Lower leg skin (tissue), 4 donors: ENCODE measurements around the gene THEM5. TPM values are rescaled to one million over a fixed set of nuclear protein-coding genes. Genes with fewer than 3 reads are reported as not detected.
"Not testable (repeated sequence)": the region's sequence is repeated elsewhere in the genome, so short reads cannot be mapped to it uniquely, and the experiment has no call there.

Source experiments
- DNase-seq, 2 donors: peaks; one replicate each; pipeline ENCODE4 v3.0.0-alpha.2; 2019; ENCODE audit warnings: low spot score in 2 of 2
- H3K4me3 ChIP-seq: fragments of 200-600 bp; sonication (generic); 2 replicates; pipeline ENCODE4 v1.5.1; 2017; ENCODE audit warnings: mild to moderate bottlenecking, low read depth; ENCODE audit not compliant: poor library complexity, severe bottlenecking
- POLR2A ChIP-seq, 2 donors: fragments of 450-650 bp; IDR thresholded peaks; one replicate each; pipeline ENCODE4 v1.6.1; 2016 to 2017; ENCODE audit warnings: antibody characterized with exemption in 2 of 2, mild to moderate bottlenecking in 1 of 2, moderate library complexity in 1 of 2
- WGBS, 2 donors: methylation state at CpG; one replicate each; pipeline ENCODE4 v1.1.5; 2018; 5-methylcytosine and 5-hydroxymethylcytosine counted together
- intact Hi-C: fragments of 100-400 bp; cut with DNase I; formaldehyde crosslinking; loops from one replicate; pipeline ENCODE4 v1.15.0; 2023; ENCODE audit warnings: low total_unique reads
- total RNA-seq, 4 donors: library from RNA; depleted of rRNA; stranded (reverse); fragments of >200 nt; gene quantifications; one replicate each; pipeline ENCODE4 v1.1.0, GENCODE V29; 2016
- TF ChIP-seq, protein P1 (sequence below), 3 donors: fragments of 450-650 bp; IDR thresholded peaks; one replicate each; pipeline ENCODE4 v1.5.1; 2016; ENCODE audit warnings: antibody characterized with exemption in 3 of 3, mild to moderate bottlenecking in 3 of 3, moderate library complexity in 2 of 3

The THEM5 gene
- total RNA-seq, 4 donors from 2014 or later, result 74.4 to 115 (median 88.3) TPM

DNA sequence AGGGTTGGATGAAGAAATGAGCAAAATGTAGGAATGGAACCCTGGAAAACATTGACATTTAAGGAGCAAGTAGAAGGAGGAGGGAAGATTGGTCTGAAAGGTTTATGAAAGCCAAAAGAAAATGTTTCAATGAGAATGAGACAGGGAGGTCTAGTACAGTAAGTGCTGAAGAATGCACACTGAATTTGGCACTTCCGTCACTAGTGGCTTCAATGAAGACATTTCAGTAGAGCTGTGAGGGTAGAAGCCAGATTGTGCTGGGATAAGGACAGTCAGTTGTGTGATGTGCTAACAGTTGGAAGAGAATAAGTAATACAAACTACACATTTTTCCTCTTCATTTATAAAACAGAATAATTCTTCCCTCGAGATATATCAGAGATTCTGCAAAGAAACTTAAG, 38.7 kb upstream of the THEM5 start:
- intact Hi-C loops, result no loop called here

DNA sequence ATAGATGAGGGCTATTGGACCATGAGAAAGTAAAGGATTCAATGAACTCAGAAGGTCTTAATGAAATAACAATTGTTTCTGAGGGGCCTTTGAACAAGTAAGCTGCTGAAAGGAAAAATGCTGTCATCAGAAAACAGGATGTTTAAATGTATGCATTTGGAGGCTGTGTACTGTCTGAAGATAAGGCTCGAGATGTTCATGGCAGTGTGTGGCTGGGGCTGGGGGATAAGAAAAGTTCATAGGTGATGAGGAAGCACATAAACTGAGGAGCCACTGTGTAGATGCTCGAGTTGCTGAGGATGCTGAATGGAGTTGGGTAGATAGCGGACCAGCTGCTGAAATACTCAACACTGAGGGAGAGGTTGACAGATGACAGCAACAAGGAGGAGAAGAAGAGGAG, 38.0 kb upstream of the THEM5 start:
- H3K4me3 ChIP-seq, result no peak overlapping the region
- intact Hi-C loops, result no loop called here
- 89 to 95% methylated on average over 3 of the region's 3 CpGs for WGBS, 2 donors
- DNase-seq, result no peak
- TF ChIP-seq POLR2A (IDR thresholded peaks at IDR 0.05), result no peak
- TF ChIP-seq, protein P1, sequence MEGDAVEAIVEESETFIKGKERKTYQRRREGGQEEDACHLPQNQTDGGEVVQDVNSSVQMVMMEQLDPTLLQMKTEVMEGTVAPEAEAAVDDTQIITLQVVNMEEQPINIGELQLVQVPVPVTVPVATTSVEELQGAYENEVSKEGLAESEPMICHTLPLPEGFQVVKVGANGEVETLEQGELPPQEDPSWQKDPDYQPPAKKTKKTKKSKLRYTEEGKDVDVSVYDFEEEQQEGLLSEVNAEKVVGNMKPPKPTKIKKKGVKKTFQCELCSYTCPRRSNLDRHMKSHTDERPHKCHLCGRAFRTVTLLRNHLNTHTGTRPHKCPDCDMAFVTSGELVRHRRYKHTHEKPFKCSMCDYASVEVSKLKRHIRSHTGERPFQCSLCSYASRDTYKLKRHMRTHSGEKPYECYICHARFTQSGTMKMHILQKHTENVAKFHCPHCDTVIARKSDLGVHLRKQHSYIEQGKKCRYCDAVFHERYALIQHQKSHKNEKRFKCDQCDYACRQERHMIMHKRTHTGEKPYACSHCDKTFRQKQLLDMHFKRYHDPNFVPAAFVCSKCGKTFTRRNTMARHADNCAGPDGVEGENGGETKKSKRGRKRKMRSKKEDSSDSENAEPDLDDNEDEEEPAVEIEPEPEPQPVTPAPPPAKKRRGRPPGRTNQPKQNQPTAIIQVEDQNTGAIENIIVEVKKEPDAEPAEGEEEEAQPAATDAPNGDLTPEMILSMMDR (IDR thresholded peaks at IDR 0.05), result no peak

More for the DNA sequence above, 38.7 kb upstream of the THEM5 start:
- DNase-seq, result no peak
- no peak overlapping the region for H3K4me3 ChIP-seq
- 92 to 98% methylated on average over 2 of the region's 2 CpGs for WGBS, 2 donors
- TF ChIP-seq, protein P1 (IDR thresholded peaks at IDR 0.05), result no peak
- no peak for TF ChIP-seq POLR2A (IDR thresholded peaks at IDR 0.05)

DNA sequence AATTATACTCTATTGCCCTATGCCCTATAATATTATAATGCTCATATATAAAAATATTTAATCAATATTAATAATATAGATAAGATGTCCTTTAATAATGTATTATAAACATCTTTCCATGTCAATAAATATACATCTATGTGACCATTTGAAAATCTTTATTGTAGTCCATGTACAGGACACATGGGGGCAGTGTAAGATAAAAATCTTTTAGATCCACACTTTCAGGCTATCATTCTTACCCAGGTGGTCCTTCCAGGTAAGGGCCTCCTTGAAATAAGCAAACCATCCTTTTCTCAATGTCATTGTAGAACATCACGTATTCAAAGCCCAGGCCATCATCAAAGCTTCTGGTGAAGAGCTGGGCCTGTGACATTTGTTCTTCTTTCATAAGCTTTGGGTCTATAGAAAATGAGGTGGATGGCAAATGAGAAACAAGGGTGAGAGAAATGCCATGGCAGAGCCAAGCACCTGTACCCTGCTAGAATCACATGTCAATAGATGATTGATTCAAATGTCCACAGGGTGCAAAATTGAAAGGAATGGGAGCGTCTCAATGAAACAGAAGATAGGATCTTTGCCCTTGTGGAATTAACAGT, 35.6 kb upstream of the THEM5 start:
- TF ChIP-seq, protein P1 (IDR thresholded peaks at IDR 0.05), result no peak
- TF ChIP-seq POLR2A (IDR thresholded peaks at IDR 0.05), result no peak
- no peak overlapping the region for H3K4me3 ChIP-seq
- intact Hi-C loops, result no loop called here
- WGBS, 2 donors, result 86 to 92% methylated on average over 2 of the region's 2 CpGs
- DNase-seq, result no peak

DNA sequence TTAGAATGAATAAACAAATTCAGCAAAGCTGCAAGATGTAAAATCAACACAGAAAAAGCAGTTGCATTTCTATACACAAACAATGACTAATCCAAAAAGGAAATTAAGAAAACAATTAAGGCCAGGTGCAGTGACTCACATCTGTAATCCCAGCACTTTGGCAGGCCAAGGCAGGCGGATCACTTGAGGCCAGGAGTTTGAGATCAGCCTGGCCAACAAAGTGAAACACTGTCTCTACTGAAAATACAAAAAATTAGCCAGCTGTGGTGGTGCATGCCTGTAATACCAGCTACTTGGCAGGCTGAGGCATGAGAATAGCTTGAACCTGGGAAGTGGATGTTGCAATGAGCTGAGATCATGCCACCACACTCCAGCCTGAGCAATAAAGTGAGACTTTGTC, 33.5 kb upstream of the THEM5 start:
- H3K4me3 ChIP-seq, result no peak overlapping the region
- intact Hi-C loops, result no loop called here
- TF ChIP-seq, protein P1 (IDR thresholded peaks at IDR 0.05), result no peak
- TF ChIP-seq POLR2A (IDR thresholded peaks at IDR 0.05), result no peak
- WGBS, 2 donors, result 38 to 41% methylated on average over 1 of the region's 1 CpG
- DNase-seq, result peak in 1 of 2 donors; percentile 33

DNA sequence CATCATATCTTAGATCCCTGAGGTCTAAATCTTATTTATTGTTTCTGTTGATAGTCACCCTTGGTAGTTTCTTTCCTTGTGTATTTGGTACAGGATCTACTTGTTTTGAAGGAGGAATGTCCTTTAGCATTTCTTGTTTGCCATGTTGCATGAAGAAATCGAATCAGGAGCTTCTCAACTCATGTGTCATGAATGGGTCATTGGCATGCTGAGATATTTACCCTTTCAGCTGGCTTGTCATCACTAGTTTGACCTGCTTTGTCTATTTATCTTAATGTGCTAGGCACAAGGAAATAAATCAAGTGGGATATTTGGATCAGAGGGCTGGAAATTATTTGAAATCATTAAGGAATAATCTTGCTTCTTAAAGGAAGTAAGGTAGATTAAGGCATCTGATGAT, 32.0 kb upstream of the THEM5 start:
- TF ChIP-seq, protein P1 (IDR thresholded peaks at IDR 0.05), result no peak
- TF ChIP-seq POLR2A (IDR thresholded peaks at IDR 0.05), result no peak
- no peak for DNase-seq
- intact Hi-C loops, result no loop called here
- 55 to 59% methylated on average over 1 of the region's 1 CpG for WGBS, 2 donors
- no peak overlapping the region for H3K4me3 ChIP-seq

DNA sequence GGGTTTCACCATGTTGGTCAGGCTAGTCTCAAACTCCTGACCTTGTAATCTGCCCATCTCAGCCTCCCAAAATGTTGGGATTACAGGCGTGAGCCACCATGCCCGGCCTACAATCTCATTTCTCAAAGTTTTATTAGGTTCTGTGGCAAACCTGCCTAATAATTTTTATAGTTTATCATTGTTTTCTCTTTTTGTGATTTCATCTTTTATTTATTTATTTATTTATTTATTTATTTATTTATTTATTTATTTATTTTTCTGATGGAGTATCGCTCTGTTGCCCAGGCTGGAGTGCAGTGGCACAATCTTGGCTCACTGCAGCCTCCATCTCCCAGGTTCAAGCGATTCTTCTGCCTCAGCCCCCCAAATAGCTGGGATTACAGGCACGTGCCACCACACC, 31.4 kb upstream of the THEM5 start:
- H3K4me3 ChIP-seq, DNase-seq, intact Hi-C loops: not testable (repeated sequence)
- WGBS, 2 donors, result 97 to 98% methylated on average over 5 of the region's 5 CpGs

DNA sequence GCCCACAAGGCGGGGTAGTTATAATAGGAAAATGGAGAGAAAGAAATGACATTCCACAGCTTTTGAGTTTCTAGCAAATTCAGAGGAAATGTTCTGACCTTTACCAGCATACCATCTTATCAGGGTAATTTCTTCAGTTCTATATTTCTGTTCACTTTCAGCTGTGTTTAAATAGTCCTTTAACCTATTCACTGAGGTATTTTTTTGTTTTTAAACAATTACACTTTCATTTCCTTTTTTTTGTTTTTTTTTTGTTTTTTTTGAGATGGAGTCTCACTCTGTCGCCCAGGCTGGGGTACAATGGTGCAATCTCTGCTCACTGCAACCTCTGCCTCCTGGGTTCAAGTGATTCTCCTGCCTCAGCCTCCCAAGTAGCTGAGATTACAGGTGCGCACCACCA, 30.9 kb upstream of the THEM5 start:
- intact Hi-C loops, H3K4me3 ChIP-seq, DNase-seq: not testable (repeated sequence)
- WGBS, 2 donors, result 95 to 96% methylated on average over 3 of the region's 3 CpGs

DNA sequence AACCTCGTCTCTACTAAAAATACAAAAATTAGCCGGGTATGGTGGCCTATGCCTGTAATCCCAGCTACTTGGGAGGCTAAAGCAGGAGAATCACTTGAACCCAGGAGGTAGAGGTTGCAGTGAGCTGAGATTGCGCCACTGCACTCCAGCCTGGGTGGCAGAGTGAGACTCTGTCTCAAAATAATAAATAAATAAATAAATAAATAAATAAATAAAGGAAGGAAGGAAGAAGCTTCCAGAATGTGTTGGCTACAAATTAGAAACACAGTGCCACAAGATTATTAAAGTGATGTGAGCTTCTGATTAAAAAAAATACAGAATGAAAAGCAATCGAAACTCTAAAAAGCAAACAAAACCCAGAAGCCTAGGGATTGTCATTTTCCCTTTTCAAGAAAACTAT, 30.4 kb upstream of the THEM5 start:
- 97 to 99% methylated on average over 4 of the region's 4 CpGs for WGBS, 2 donors
- H3K4me3 ChIP-seq, DNase-seq, intact Hi-C loops: not testable (repeated sequence)

DNA sequence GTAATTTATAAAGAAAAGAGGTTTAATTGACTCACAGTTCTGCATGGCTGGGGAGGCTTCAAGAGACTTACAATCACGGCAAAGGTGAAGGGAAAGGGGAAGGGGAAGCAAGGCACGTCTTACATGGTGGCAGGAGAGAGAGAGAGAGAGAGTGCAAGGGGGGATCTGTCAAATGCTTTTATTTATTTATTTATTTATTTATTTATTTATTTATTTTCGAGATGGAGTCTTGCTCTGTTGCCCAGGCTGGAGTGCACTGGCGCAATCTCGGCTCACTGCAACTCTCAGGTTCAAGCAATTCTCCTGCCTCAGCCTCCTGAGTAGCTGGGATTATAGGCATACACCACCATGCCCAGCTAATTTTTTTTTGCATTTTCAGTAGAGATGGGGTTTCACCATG, 29.4 kb upstream of the THEM5 start:
- H3K4me3 ChIP-seq, intact Hi-C loops, DNase-seq: not testable (repeated sequence)
- 88 to 92% methylated on average over 5 of the region's 5 CpGs for WGBS, 2 donors
